HG03432 (cell line): ENCODE results near the gene SPACA6.
"Not testable (repeated sequence)": the region's sequence is repeated elsewhere in the genome, so short reads cannot be mapped to it uniquely, and the experiment has no call there.

Source experiments
- ATAC-seq: cut with Tn5 transposase; IDR thresholded peaks from one replicate; pipeline ENCODE4 v1.9.1; 2021; ENCODE audit warnings: mild to moderate bottlenecking, moderate library complexity; ENCODE audit not compliant: unreplicated experiment

SPACA6 gene

GRCh38 chr19:51693260-51693659 is at the start of gene SPACA6:
Gene SPACA6 (plus strand): TSS chr19:51693330. CDS start chr19:51693527, 197 bp downstream.
- no peak for ATAC-seq

GRCh38 chr19:51644636-51645271 is 48.4 kb upstream of the SPACA6 start:
- no peak for ATAC-seq

- ATAC-seq: not testable (repeated sequence)
Observed at GRCh38 chr19:51646730-51647129, 46.4 kb upstream of the SPACA6 start, which contains the start of gene SIGLEC14. Gene SIGLEC14 (minus strand): TSS chr19:51646825. CDS start chr19:51646759, 66 bp downstream.

GRCh38 chr19:51647318-51647717 is 45.8 kb upstream of the SPACA6 start:
- ATAC-seq: no peak

GRCh38 chr19:51651216-51651846 is 41.8 kb upstream of the SPACA6 start:
- ATAC-seq: no peak

- no peak for ATAC-seq
Observed at GRCh38 chr19:51652266-51652665, 40.9 kb upstream of the SPACA6 start.

GRCh38 chr19:51653162-51653561 is 40.0 kb upstream of the SPACA6 start:
- ATAC-seq: no peak

- ATAC-seq: no peak
Observed at GRCh38 chr19:51654783-51655182, 38.3 kb upstream of the SPACA6 start.

GRCh38 chr19:51660975-51661600 is 32.0 kb upstream of the SPACA6 start:
- no peak for ATAC-seq

- no peak for ATAC-seq
Observed at GRCh38 chr19:51663650-51664049, 29.5 kb upstream of the SPACA6 start.

GRCh38 chr19:51664131-51664530 is 29.0 kb upstream of the SPACA6 start:
- no peak for ATAC-seq

GRCh38 chr19:51664997-51665396 is 28.1 kb upstream of the SPACA6 start:
- ATAC-seq: no peak

GRCh38 chr19:51668216-51668615 is 24.9 kb upstream of the SPACA6 start:
- no peak for ATAC-seq

- not testable (repeated sequence) for ATAC-seq
Observed at GRCh38 chr19:51675911-51676565, 17.1 kb upstream of the SPACA6 start.

GRCh38 chr19:51676566-51677083 is 16.5 kb upstream of the SPACA6 start:
- no peak for ATAC-seq

- no peak for ATAC-seq
Observed at GRCh38 chr19:51680474-51680873, 12.7 kb upstream of the SPACA6 start.

GRCh38 chr19:51681286-51681941 is 11.7 kb upstream of the SPACA6 start:
- no peak for ATAC-seq

GRCh38 chr19:51686171-51686570 is 7.0 kb upstream of the SPACA6 start:
- ATAC-seq: no peak

GRCh38 chr19:51687791-51688670 is 5.1 kb upstream of the SPACA6 start:
- ATAC-seq: no peak
